Anterior cingulate cortex (tissue), 58 donors: ENCODE results near the gene DLX4.

Experiments used
- DNase-seq, 58 donors: peaks; one replicate each; lab custom pipeline; 2025; lab: John Stamatoyannopoulos, UW

DLX4 gene

GRCh38 chr17:49946208-49946607 is 22.8 kb upstream of the DLX4 start:
- DNase-seq: no peak

- DNase-seq: no peak
Observed at GRCh38 chr17:49946964-49947584, 21.9 kb upstream of the DLX4 start.

- DNase-seq: no peak
Observed at GRCh38 chr17:49949634-49950033, 19.4 kb upstream of the DLX4 start.

- DNase-seq: peak in 2 of 58 donors; percentile 3
Observed at GRCh38 chr17:49951362-49952082, 17.5 kb upstream of the DLX4 start.

- peak in 30 of 58 donors; percentile 0 to 63 (median 10) for DNase-seq
Observed at GRCh38 chr17:49952209-49952911, 16.6 kb upstream of the DLX4 start.

GRCh38 chr17:49952912-49953497 is 16.0 kb upstream of the DLX4 start:
- no peak for DNase-seq

- DNase-seq: no peak
Observed at GRCh38 chr17:49955157-49955556, 13.8 kb upstream of the DLX4 start.

GRCh38 chr17:49956780-49957179 is 12.2 kb upstream of the DLX4 start:
- no peak for DNase-seq

- no peak for DNase-seq
Observed at GRCh38 chr17:49957350-49957749, 11.6 kb upstream of the DLX4 start.

GRCh38 chr17:49958723-49959122 is 10.3 kb upstream of the DLX4 start:
- DNase-seq: no peak

- peak in 1 of 58 donors; percentile 35 for DNase-seq
Observed at GRCh38 chr17:49959183-49959935, 9.6 kb upstream of the DLX4 start.

- DNase-seq: no peak
Observed at GRCh38 chr17:49962599-49963308, 6.2 kb upstream of the DLX4 start.

- DNase-seq: no peak
Observed at GRCh38 chr17:49963309-49963625, 5.7 kb upstream of the DLX4 start.

- no peak for DNase-seq
Observed at GRCh38 chr17:49963626-49964302, 5.2 kb upstream of the DLX4 start.

GRCh38 chr17:49964303-49964768 is 4.7 kb upstream of the DLX4 start:
- DNase-seq: no peak

- no peak for DNase-seq
Observed at GRCh38 chr17:49964769-49965523, 4.0 kb upstream of the DLX4 start.

- no peak for DNase-seq
Observed at GRCh38 chr17:49965524-49965909, 3.5 kb upstream of the DLX4 start.

- DNase-seq: no peak
Observed at GRCh38 chr17:49966767-49967166, 2.2 kb upstream of the DLX4 start.

GRCh38 chr17:49967205-49967604 is 1.8 kb upstream of the DLX4 start:
- DNase-seq: no peak
